ENCODE measurements around the gene NOTCH4. TPM values are rescaled to one million over a fixed set of nuclear protein-coding genes. Genes with fewer than 3 reads are reported as not detected.
A peak's percentile ranks its signal among the peaks of the same experiment; 100 is the strongest.

Gene NOTCH4
- total and polyA plus RNA-seq, 9 of the 15 experiments (the other 6 are each of a cell fraction or from before 2014, with no cell fraction given): 0.24 to 4.3 (median 1.7) TPM

DNA sequence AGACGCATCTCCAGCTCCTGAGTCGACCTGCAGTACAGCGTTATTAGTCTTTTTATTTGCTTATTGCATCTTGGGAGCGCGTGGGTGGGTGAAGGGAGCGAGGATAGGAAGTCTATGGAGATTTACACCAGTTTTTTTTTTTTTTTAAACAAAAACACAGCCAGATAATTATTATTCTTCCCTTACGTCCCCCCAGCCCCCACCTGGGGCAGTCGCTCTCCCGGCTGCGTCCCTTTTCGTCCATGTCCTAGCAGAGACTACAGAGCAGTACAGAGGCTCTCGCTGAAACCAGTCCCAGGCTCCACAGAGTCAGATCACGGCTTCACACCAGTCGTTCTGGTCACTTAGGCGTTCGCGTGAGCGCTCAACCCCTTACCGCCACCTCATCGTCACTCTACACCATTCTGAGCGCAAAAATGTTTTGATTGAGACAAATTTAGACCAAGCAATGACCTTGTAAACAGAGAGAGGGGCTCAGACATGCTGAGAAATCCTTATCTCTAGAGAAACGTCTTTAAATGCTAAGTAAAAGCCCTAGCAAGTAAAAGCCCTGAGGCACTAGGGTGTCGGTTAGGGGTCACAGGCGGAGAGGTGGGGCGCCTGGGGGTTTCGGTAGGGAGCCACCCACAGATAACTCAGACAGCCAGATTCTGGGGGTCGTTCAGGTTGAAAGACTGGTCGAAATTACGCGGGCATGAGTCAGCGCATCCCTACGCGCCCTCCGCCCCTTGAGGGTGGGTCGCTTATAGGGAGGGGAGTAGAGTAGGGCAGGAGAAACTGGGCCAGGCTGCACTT lies 70.9 kb downstream of the NOTCH4 start (continued):
- TF ChIP-seq BACH1 (tag; IDR thresholded peaks at IDR 0.05): 0 out of 2 replicates have a peak, but pooled peaks have one; percentile 31
- no peak for TF ChIP-seq CGGBP1 (CRISPR knock-in tag; IDR thresholded peaks at IDR 0.05)
- 0 out of 4 replicates have a peak, but pooled peaks of 1 of the 2 experiments have one; percentile 11 for TF ChIP-seq MAZ (CRISPR knock-in tag; conservative IDR thresholded peaks at IDR 0.05 in 1 of 2, IDR thresholded peaks at IDR 0.05 in 1 of 2)
- no peak for TF ChIP-seq ZSCAN32 (CRISPR knock-in tag; IDR thresholded peaks at IDR 0.05)
- peak; percentile 30; the same call in 1 of the 2 replicates for TF ChIP-seq GATAD2B (IDR thresholded peaks at IDR 0.05; ENCODE audit: borderline replicate concordance)
- TF ChIP-seq E2F6 (IDR thresholded peaks at IDR 0.05; ENCODE audit: borderline replicate concordance in 1 of 2, extremely low read depth in 1 of 2, insufficient read depth in 1 of 2, insufficient read length in 1 of 2, low read depth in 1 of 2, low read length in 1 of 2, poor library complexity in 1 of 2, severe bottlenecking in 1 of 2): peak; percentile 7 to 53
- no peak for TF ChIP-seq SUPT5H (IDR thresholded peaks at IDR 0.05)
- 0 out of 2 replicates have a peak, but pooled peaks have one; percentile 2 for TF ChIP-seq ZNF589 (CRISPR knock-in tag; IDR thresholded peaks at IDR 0.05; ENCODE audit: low read depth)
- no peak for TF ChIP-seq HNRNPH1 (optimal IDR thresholded peaks at IDR 0.05; ENCODE audit: low read depth, low read length)
- TF ChIP-seq E2F4 (CRISPR knock-in tag; IDR thresholded peaks at IDR 0.05; ENCODE audit: low read depth): no peak
- TF ChIP-seq EGR1 (conservative IDR thresholded peaks at IDR 0.05): peak; percentile 86
- TF ChIP-seq, protein P1, sequence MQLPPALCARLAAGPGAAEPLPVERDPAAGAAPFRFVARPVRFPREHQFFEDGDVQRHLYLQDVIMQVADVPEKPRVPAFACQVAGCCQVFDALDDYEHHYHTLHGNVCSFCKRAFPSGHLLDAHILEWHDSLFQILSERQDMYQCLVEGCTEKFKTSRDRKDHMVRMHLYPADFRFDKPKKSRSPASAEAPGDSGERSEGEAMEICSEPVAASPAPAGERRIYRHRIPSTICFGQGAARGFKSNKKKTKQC (CRISPR knock-in tag; IDR thresholded peaks at IDR 0.05): 0 out of 2 replicates have a peak, but pooled peaks have one; percentile 15
- no peak for TF ChIP-seq DACH1 (IDR thresholded peaks at IDR 0.05; ENCODE audit: partially characterized antibody)
- no peak for TF ChIP-seq STAG1 (CRISPR knock-in tag; IDR thresholded peaks at IDR 0.05; ENCODE audit: borderline replicate concordance)
- TF ChIP-seq, protein P2, sequence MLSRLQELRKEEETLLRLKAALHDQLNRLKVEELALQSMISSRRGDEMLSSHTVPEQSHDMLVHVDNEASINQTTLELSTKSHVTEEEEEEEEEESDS (CRISPR knock-in tag; IDR thresholded peaks at IDR 0.05): no peak
- TF ChIP-seq SMARCC2 (IDR thresholded peaks at IDR 0.05; ENCODE audit: low read depth): peak; percentile 18; the same call in 1 of the 2 replicates
- no peak for TF ChIP-seq ZNF695 (CRISPR knock-in tag; IDR thresholded peaks at IDR 0.05)

All from K562 (cell line).